Endothelial cell of umbilical vein (primary cell): Measurements from ENCODE around the gene CSE1L. TPM values are rescaled to one million over a fixed set of nuclear protein-coding genes. Genes with fewer than 3 reads are reported as not detected.

ENCODE experiments used
- BruUV-seq: library from RNA; stranded (reverse); fragments of 400-500 nt; replicated peaks from 2 replicates; lab custom pipeline; 2021; lab: Mats Ljungman, UMichigan
- CTCF ChIA-PET: fragments of 300-600, 350-600 bp; sonication (Branson Sonifier 250); formaldehyde crosslinking; loops from one replicate; lab custom pipeline; 2021; ENCODE audit warnings: antibody characterized with exemption, inconsistent platforms; lab: Charles Lee
- POLR2A ChIA-PET: fragments of 300-600, 350-600 bp; sonication (Branson Sonifier 250); formaldehyde crosslinking; loops from one replicate; lab custom pipeline; 2021; ENCODE audit warnings: antibody characterized with exemption, inconsistent platforms; lab: Charles Lee
- DNase-seq: peaks from one replicate; pipeline ENCODE4 v3.0.0-alpha.2; 2011; ENCODE audit warnings: low read depth, low spot score
- FAIRE-seq: peaks from 2 replicates; lab custom pipeline; 2011; peaks lifted over from hg19 to GRCh38; lab: Jason Lieb, UNC
- H2AFZ ChIP-seq: 2 replicates; pipeline ENCODE4 v1.6.0; 2012; ENCODE audit warnings: low read depth, low read length, control low read depth, inconsistent platforms
- H3K27ac ChIP-seq: 2 replicates; pipeline ENCODE4 v1.5.1; 2011; ENCODE audit warnings: low read depth, mild to moderate bottlenecking, control low read depth, low read length, moderate library complexity; ENCODE audit not compliant: insufficient read depth
- H3K27me3 ChIP-seq, 2 experiments: 2 replicates each; pipeline versions ENCODE4 v1.6.0 to v1.6.1; 2011; ENCODE audit warnings: low read length in 2 of 2, mixed read lengths in 1 of 2; ENCODE audit not compliant: control insufficient read depth in 2 of 2, insufficient read depth in 2 of 2
- H3K36me3 ChIP-seq, 2 experiments: 2 replicates in 1 of 2; 3 replicates in 1 of 2; pipeline ENCODE4 v1.5.1; 2011; ENCODE audit warnings: low read length in 2 of 2, mild to moderate bottlenecking in 1 of 2, moderate library complexity in 1 of 2; ENCODE audit not compliant: control insufficient read depth in 2 of 2, insufficient read depth in 2 of 2; ENCODE audit errors: extremely low read depth in 1 of 2
- H3K4me1 ChIP-seq: 3 replicates; pipeline ENCODE4 v1.5.1; 2011; ENCODE audit warnings: mild to moderate bottlenecking, low read length; ENCODE audit not compliant: control insufficient read depth, insufficient read depth; ENCODE audit errors: extremely low read depth
- H3K4me2 ChIP-seq: 2 replicates; pipeline ENCODE4 v1.6.1; 2011; ENCODE audit warnings: low read length, control low read depth, mixed read lengths; ENCODE audit not compliant: insufficient read depth
- H3K4me3 ChIP-seq, 3 experiments: fragments of 200-600 bp in 1 of 3; sonication (generic), shearing (Covaris generic) in 1 of 3; replicated peaks in 1 of 3; 2 replicates each; pipeline ENCODE4 v1.5.1; 2011 to 2016; ENCODE audit warnings: control low read depth in 3 of 3, low read length in 3 of 3, mild to moderate bottlenecking in 2 of 3, inconsistent platforms in 1 of 3, low read depth in 1 of 3, moderate library complexity in 1 of 3; ENCODE audit not compliant: insufficient read depth in 1 of 3
- H3K79me2 ChIP-seq: 2 replicates; pipeline ENCODE4 v1.6.0; 2012; ENCODE audit warnings: low read length, inconsistent platforms; ENCODE audit not compliant: control insufficient read depth, insufficient read depth
- H3K9ac ChIP-seq: replicated peaks from 2 replicates; pipeline ENCODE3; 2011; ENCODE audit warnings: low read length, control low read depth; ENCODE audit not compliant: insufficient read depth; ENCODE audit errors: extremely low read depth
- H3K9me1 ChIP-seq: replicated peaks from 3 replicates; pipeline ENCODE4 v1.6.0; 2011; ENCODE audit warnings: mild to moderate bottlenecking, low read length; ENCODE audit not compliant: control insufficient read depth, insufficient read depth; ENCODE audit errors: extremely low read depth
- H3K9me3 ChIP-seq: replicated peaks from 2 replicates; pipeline ENCODE4 v1.5.1; 2012; ENCODE audit warnings: low read length, inconsistent platforms; ENCODE audit not compliant: control insufficient read depth, insufficient read depth
- H4K20me1 ChIP-seq: replicated peaks from 2 replicates; pipeline ENCODE3; 2011; ENCODE audit warnings: mild to moderate bottlenecking, low read length; ENCODE audit not compliant: control insufficient read depth, insufficient read depth; ENCODE audit errors: extremely low read depth
- EZH2 ChIP-seq: IDR thresholded peaks from 2 replicates; pipeline ENCODE4 v1.6.1; 2012; ENCODE audit warnings: borderline replicate concordance, low read depth, mild to moderate bottlenecking, moderate library complexity, low read length, inconsistent platforms; ENCODE audit not compliant: severe bottlenecking
- FOS ChIP-seq: IDR thresholded peaks from 2 replicates; pipeline ENCODE4 v1.6.1; 2011; ENCODE audit warnings: mild to moderate bottlenecking, low read length, moderate library complexity, borderline replicate concordance; ENCODE audit not compliant: insufficient read depth
- GATA2 ChIP-seq: IDR thresholded peaks from 2 replicates; pipeline ENCODE4 v1.7.0; 2011; ENCODE audit warnings: low read depth, mild to moderate bottlenecking, moderate library complexity, mixed read lengths, low read length; ENCODE audit not compliant: insufficient read length, insufficient read depth
- JUN ChIP-seq: IDR thresholded peaks from 2 replicates; pipeline ENCODE4 v1.6.1; 2011; ENCODE audit warnings: borderline replicate concordance, low read depth; ENCODE audit not compliant: insufficient read length, insufficient read depth
- MAX ChIP-seq: IDR thresholded peaks from 2 replicates; pipeline ENCODE4 v1.6.1; 2011; ENCODE audit not compliant: insufficient read depth, insufficient read length
- MYC ChIP-seq: IDR thresholded peaks from one replicate; pipeline ENCODE4 v1.6.1; 2011; ENCODE audit warnings: mild to moderate bottlenecking, low read depth, low read length
- POLR2A ChIP-seq: IDR thresholded peaks from 2 replicates; pipeline ENCODE4 v1.6.1; 2012; ENCODE audit warnings: low read depth, mild to moderate bottlenecking, control low read depth, low read length
- POLR2AphosphoS5 ChIP-seq: IDR thresholded peaks from 2 replicates; pipeline ENCODE4 v1.6.1; 2012; ENCODE audit warnings: low read depth, mild to moderate bottlenecking, control low read depth, low read length, moderate library complexity; ENCODE audit not compliant: insufficient read depth
- dilution Hi-C: fragments of 300-500 bp; cut with MboI; formaldehyde crosslinking; loops from one replicate; pipeline ENCODE4 v1.15.0; 2019; ENCODE audit warnings: low sequenced_read_pairs; ENCODE audit not compliant: extremely low pct_ligation_motif_present
- intact Hi-C: fragments of 100-400 bp; cut with micrococcal nuclease; formaldehyde crosslinking; loops from one replicate; pipeline ENCODE4 v1.10.0; 2022
- polyA plus RNA-seq, 4 experiments: library from polyadenylated mRNA; depleted of rRNA in 3 of 4; stranded (reverse) in 3 of 4; unstranded in 1 of 4; fragments of >200 nt; gene quantifications; 2 replicates each; pipeline versions ENCODE4 v1.2.1 to v1.2.3, GENCODE V29; 2011 to 2012; ENCODE audit warnings: missing spikeins in 1 of 4
- total RNA-seq: library from RNA; stranded (reverse); gene quantifications from 2 replicates; pipeline ENCODE4 v1.2.3, GENCODE V29; 2021
- TF ChIP-seq, protein P1 (sequence below), 2 donors: IDR thresholded peaks; 1 replicate in 1 of 2; 2 replicates in 1 of 2; pipeline ENCODE4 v1.5.1; 2011; ENCODE audit warnings: low read length in 2 of 2, mild to moderate bottlenecking in 2 of 2, moderate library complexity in 2 of 2, control low read depth in 1 of 2, inconsistent platforms in 1 of 2, low read depth in 1 of 2; ENCODE audit not compliant: insufficient read depth in 1 of 2; ENCODE audit errors: extremely low read depth in 1 of 2

CSE1L gene
- total and polyA plus RNA-seq, 2 donors (not counting 3 experiments of a cell fraction or from before 2014, with no cell fraction given) = 35.1 to 118 TPM

GRCh38 chr20:49063279-49063678 lies 17.2 kb downstream of the CSE1L start:
- Histone ChIP-seq H3K9me1 (no peaks in the 10 kb centered on the region), H3K4me2 (no peak overlapping the region), H3K9ac (no peak overlapping the region), H3K79me2 (peaks cover 49% of the 10 kb centered on the region), H3K9me3 (no peaks in the 10 kb centered on the region), H3K27me3 (no peaks in the 10 kb centered on the region), H4K20me1 (peaks cover 5% of the 10 kb centered on the region), H3K4me1 (no peaks in the 10 kb centered on the region), H2AFZ (no peak overlapping the region), H3K4me3 (no peak overlapping the region), H3K36me3 (peaks cover 4 to 8% of the 10 kb centered on the region in 2 experiments), H3K27ac (no peak overlapping the region)
- intact Hi-C loops = no loop called here
- dilution Hi-C loops = no loop called here
- no peak for TF ChIP-seq EZH2
- no peak for TF ChIP-seq FOS
- TF ChIP-seq POLR2AphosphoS5 = no peak
- no peak for TF ChIP-seq MAX
- TF ChIP-seq JUN = no peak
- no peak for TF ChIP-seq GATA2
- TF ChIP-seq, protein P1, sequence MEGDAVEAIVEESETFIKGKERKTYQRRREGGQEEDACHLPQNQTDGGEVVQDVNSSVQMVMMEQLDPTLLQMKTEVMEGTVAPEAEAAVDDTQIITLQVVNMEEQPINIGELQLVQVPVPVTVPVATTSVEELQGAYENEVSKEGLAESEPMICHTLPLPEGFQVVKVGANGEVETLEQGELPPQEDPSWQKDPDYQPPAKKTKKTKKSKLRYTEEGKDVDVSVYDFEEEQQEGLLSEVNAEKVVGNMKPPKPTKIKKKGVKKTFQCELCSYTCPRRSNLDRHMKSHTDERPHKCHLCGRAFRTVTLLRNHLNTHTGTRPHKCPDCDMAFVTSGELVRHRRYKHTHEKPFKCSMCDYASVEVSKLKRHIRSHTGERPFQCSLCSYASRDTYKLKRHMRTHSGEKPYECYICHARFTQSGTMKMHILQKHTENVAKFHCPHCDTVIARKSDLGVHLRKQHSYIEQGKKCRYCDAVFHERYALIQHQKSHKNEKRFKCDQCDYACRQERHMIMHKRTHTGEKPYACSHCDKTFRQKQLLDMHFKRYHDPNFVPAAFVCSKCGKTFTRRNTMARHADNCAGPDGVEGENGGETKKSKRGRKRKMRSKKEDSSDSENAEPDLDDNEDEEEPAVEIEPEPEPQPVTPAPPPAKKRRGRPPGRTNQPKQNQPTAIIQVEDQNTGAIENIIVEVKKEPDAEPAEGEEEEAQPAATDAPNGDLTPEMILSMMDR (IDR thresholded peaks at IDR 0.05; ENCODE audit: extremely low read depth in 1 of 2, insufficient read depth in 1 of 2, low read depth in 1 of 2, low read length in 2 of 2) = no peak
- no peak for TF ChIP-seq MYC
- TF ChIP-seq POLR2A = no peak
- POLR2A ChIA-PET = no interaction called here
- CTCF ChIA-PET = interaction anchor here (0.9 to 1.3 kb wide), 4 partner anchors 9 to 35 kb away, joined by 3 to 7 read pairs (median 4); no protein-coding TSS in a partner anchor
- DNase-seq = no peak
- FAIRE-seq = no peak
- no TSS peak for BruUV-seq
